B cell (primary cell): ENCODE measurements around the gene PPFIA1. TPM values are rescaled to one million over a fixed set of nuclear protein-coding genes. Genes with fewer than 3 reads are reported as not detected.

Source experiments
- ATAC-seq: fragments of 200-7000 bp; cut with Tn5 transposase; one replicate; pipeline ENCODE4 v1.10.0; 2021; ENCODE audit warnings: low read depth, mild to moderate bottlenecking, moderate number of reproducible peaks, moderate library complexity
- CTCF ChIA-PET: fragments of 350-600 bp; sonication (Branson Sonifier 250); formaldehyde crosslinking; loops from one replicate; lab custom pipeline; 2021; ENCODE audit warnings: antibody characterized with exemption, inconsistent platforms; lab: Charles Lee
- POLR2A ChIA-PET: fragments of 350-600 bp; sonication (Branson Sonifier 250); formaldehyde crosslinking; loops from one replicate; lab custom pipeline; 2021; ENCODE audit warnings: antibody characterized with exemption; lab: Charles Lee
- DNase-seq: peaks from one replicate; pipeline ENCODE4 v3.0.0; 2013
- H2AFZ ChIP-seq: 2 replicates; pipeline ENCODE4 v1.6.1; 2012; ENCODE audit warnings: mild to moderate bottlenecking, low read depth, low read length; ENCODE audit not compliant: insufficient read depth, poor library complexity, severe bottlenecking
- H3K27ac ChIP-seq, 2 donors: 1 replicate in 1 of 2; 2 replicates in 1 of 2; pipeline ENCODE4 v1.5.1; 2012 to 2013; ENCODE audit warnings: low read length in 2 of 2, mild to moderate bottlenecking in 2 of 2, moderate library complexity in 1 of 2
- H3K27me3 ChIP-seq, 4 experiments: fragments of 200-600 bp in 1 of 4; sonication (generic) in 1 of 4; replicated peaks in 1 of 4; 1 replicate in 2 of 4; 2 replicates in 2 of 4; pipeline versions ENCODE4 v1.6.1 to v1.7.0; 2013 to 2016; ENCODE audit warnings: low read length in 3 of 4, mild to moderate bottlenecking in 2 of 4, mixed read lengths in 1 of 4, moderate library complexity in 1 of 4; ENCODE audit not compliant: insufficient read depth in 4 of 4, control insufficient read depth in 3 of 4; ENCODE audit errors: control extremely low read depth in 1 of 4
- H3K36me3 ChIP-seq, 2 experiments: replicated peaks in 1 of 2; 1 replicate in 1 of 2; 2 replicates in 1 of 2; pipeline versions ENCODE4 v1.6.1 to v1.7.1; 2013; ENCODE audit warnings: low read length in 1 of 2; ENCODE audit not compliant: insufficient read depth in 2 of 2, control insufficient read depth in 1 of 2; ENCODE audit errors: control extremely low read depth in 1 of 2, extremely low read depth in 1 of 2
- H3K4me1 ChIP-seq, 2 donors: fragments of 200-600 bp in 1 of 2; sonication (generic) in 1 of 2; 1 replicate in 1 of 2; 2 replicates in 1 of 2; pipeline versions ENCODE4 v1.5.1 to v1.6.1; 2013 to 2017; ENCODE audit warnings: low read length in 2 of 2; ENCODE audit not compliant: control insufficient read depth in 2 of 2, insufficient read depth in 2 of 2
- H3K4me2 ChIP-seq: replicated peaks from 2 replicates; pipeline ENCODE3; 2012; ENCODE audit warnings: mild to moderate bottlenecking, low read depth, low read length; ENCODE audit not compliant: poor library complexity, severe bottlenecking
- H3K4me3 ChIP-seq, 5 experiments: fragments of 200-600 bp in 1 of 5; sonication (generic) in 1 of 5; 1 replicate in 3 of 5; 2 replicates in 2 of 5; pipeline versions ENCODE4 v1.5.1 to v1.7.0; 2011 to 2016; ENCODE audit warnings: low read length in 4 of 5, mild to moderate bottlenecking in 4 of 5, low read depth in 2 of 5, control low read depth in 1 of 5, moderate library complexity in 1 of 5; ENCODE audit not compliant: insufficient read depth in 1 of 5; ENCODE audit errors: control extremely low read depth in 1 of 5, extremely low read depth in 1 of 5
- H3K79me2 ChIP-seq: fragments of 200-600 bp; sonication (generic); one replicate; pipeline ENCODE4 v1.6.0; 2016; ENCODE audit warnings: low read length; ENCODE audit not compliant: control insufficient read depth, insufficient read depth
- H3K9ac ChIP-seq: fragments of 200-600 bp; sonication (generic); 2 replicates; pipeline ENCODE4 v1.6.1; 2017; ENCODE audit warnings: mild to moderate bottlenecking, low read length, moderate library complexity
- H3K9me3 ChIP-seq, 3 donors: one replicate each; pipeline versions ENCODE4 v1.6.1 to v1.7.1; 2013; ENCODE audit warnings: low read length in 2 of 3; ENCODE audit not compliant: control insufficient read depth in 2 of 3, insufficient read depth in 1 of 3; ENCODE audit errors: control extremely low read depth in 1 of 3
- H4K20me1 ChIP-seq: 2 replicates; pipeline ENCODE4 v1.6.0; 2012; ENCODE audit warnings: mild to moderate bottlenecking, low read length; ENCODE audit not compliant: insufficient read depth, control insufficient read depth, poor library complexity, severe bottlenecking
- H3K27ac Mint-ChIP-seq: one replicate; pipeline ENCODE4 v1.8.0; 2021; ENCODE audit warnings: mixed read lengths
- H3K27me3 Mint-ChIP-seq: one replicate; pipeline ENCODE4 v1.8.0; 2021; ENCODE audit warnings: mixed read lengths
- H3K4me1 Mint-ChIP-seq: one replicate; pipeline ENCODE4 v1.8.0; 2021; ENCODE audit warnings: mixed read lengths
- H3K4me3 Mint-ChIP-seq: one replicate; pipeline ENCODE4 v1.8.0; 2021; ENCODE audit warnings: mixed read lengths
- H3K9me3 Mint-ChIP-seq: one replicate; pipeline ENCODE4 v1.8.0; 2022; ENCODE audit warnings: mixed read lengths; ENCODE audit not compliant: insufficient read depth
- CTCF ChIP-seq: fragments of 200-600 bp; IDR thresholded peaks from one replicate; pipeline ENCODE4 v1.8.0; 2022; ENCODE audit warnings: antibody characterized with exemption, mild to moderate bottlenecking
- EZH2 ChIP-seq: IDR thresholded peaks from 2 replicates; pipeline ENCODE4 v1.6.1; 2012; ENCODE audit warnings: borderline replicate concordance, low read depth, mild to moderate bottlenecking, moderate library complexity, low read length; ENCODE audit not compliant: insufficient read depth, poor library complexity, severe bottlenecking
- WGBS: methylation state at CpG from one replicate; pipeline ENCODE4 v1.1.5; 2013; ENCODE audit warnings: missing lambda C conversion rate; ENCODE audit not compliant: insufficient coverage; 5-methylcytosine and 5-hydroxymethylcytosine counted together
- intact Hi-C: fragments of 100-400 bp; cut with micrococcal nuclease; formaldehyde crosslinking; loops from one replicate; pipeline ENCODE4 v1.10.0; 2022
- polyA plus RNA-seq: library from polyadenylated mRNA; depleted of rRNA; stranded (reverse); fragments of >200 nt; gene quantifications from 2 replicates; pipeline ENCODE4 v1.2.3, GENCODE V29; 2012
- total RNA-seq, 2 donors: library from RNA; stranded (reverse); fragments of 120-200 nt in 1 of 2; gene quantifications; 1 replicate in 1 of 2; 2 replicates in 1 of 2; pipeline versions ENCODE4 v1.2.3 to v1.2.4, GENCODE V29; 2013 to 2022

PPFIA1 gene
- total and polyA plus RNA-seq, 2 donors (not counting 1 experiment from before 2014, with no cell fraction given), result 21.8 to 70.4 TPM

GRCh38 chr11:70225681-70226177 is 44.8 kb upstream of the PPFIA1 start:
- Histone ChIP-seq H3K27me3 (no peaks in the 10 kb centered on the region), H3K27ac (no peak overlapping the region), H3K9ac (no peak overlapping the region), H4K20me1 (no peaks in the 10 kb centered on the region), H3K9me3 (no peaks in the 10 kb centered on the region), H3K79me2 (no peaks in the 10 kb centered on the region), H2AFZ (no peak overlapping the region), H3K4me2 (no peak overlapping the region), H3K4me1 (no peaks in the 10 kb centered on the region), H3K36me3 (no peaks in the 10 kb centered on the region), H3K4me3 (no peak overlapping the region)
- no peak overlapping the region for H3K27ac Mint-ChIP-seq
- TF ChIP-seq CTCF (no peak), EZH2 (no peak)
- 73% methylated on average over 8 of the region's 8 CpGs for WGBS
- no peak overlapping the region for H3K4me3 Mint-ChIP-seq
- ATAC-seq (no peak), DNase-seq (no peak)
- ChIA-PET POLR2A (no interaction called here), CTCF (no interaction called here)
- H3K4me1 Mint-ChIP-seq, result no peaks in the 10 kb centered on the region
- intact Hi-C loops, result no loop called here
- H3K27me3 Mint-ChIP-seq, result peaks cover 9% of the 10 kb centered on the region
- H3K9me3 Mint-ChIP-seq, result no peaks in the 10 kb centered on the region

DNA sequence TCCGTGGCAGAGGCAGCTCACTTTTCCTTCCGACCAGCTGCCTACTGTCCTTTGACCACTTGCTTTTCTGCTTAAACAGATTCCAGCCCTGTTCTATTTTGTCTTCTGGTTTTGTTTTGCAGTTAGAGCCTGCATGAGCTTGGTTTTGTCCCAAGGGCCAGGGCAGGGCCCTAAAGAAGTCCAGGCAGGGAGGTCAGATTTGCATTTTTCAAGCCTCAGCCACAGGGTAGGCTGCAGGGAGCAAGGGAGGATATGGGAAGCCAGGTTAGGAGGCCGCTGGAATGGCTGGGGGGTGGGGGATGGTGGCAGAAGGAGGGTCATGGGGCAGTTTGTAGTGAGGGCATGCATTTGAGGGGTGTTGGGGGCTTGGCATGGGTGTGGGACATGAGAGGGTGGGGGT is 44.3 kb upstream of the PPFIA1 start:
- Histone ChIP-seq H3K36me3 (no peaks in the 10 kb centered on the region), H3K4me2 (no peak overlapping the region), H3K4me1 (no peaks in the 10 kb centered on the region), H3K27me3 (no peaks in the 10 kb centered on the region), H3K79me2 (no peaks in the 10 kb centered on the region), H4K20me1 (no peaks in the 10 kb centered on the region), H3K4me3 (no peak overlapping the region), H3K9ac (no peak overlapping the region), H3K27ac (no peak overlapping the region), H3K9me3 (no peaks in the 10 kb centered on the region), H2AFZ (no peak overlapping the region)
- no peak overlapping the region for H3K27ac Mint-ChIP-seq
- ATAC-seq, result no peak
- TF ChIP-seq EZH2 (no peak), CTCF (no peak)
- intact Hi-C loops, result no loop called here
- ChIA-PET POLR2A (no interaction called here), CTCF (no interaction called here)
- 80% methylated on average over 3 of the region's 3 CpGs for WGBS
- H3K4me1 Mint-ChIP-seq, result no peaks in the 10 kb centered on the region
- H3K9me3 Mint-ChIP-seq, result no peaks in the 10 kb centered on the region
- no peak for DNase-seq
- H3K27me3 Mint-ChIP-seq, result peaks cover 6% of the 10 kb centered on the region
- H3K4me3 Mint-ChIP-seq, result no peak overlapping the region
